Measurements from ENCODE around the gene KIF1A. TPM values are rescaled to one million over a fixed set of nuclear protein-coding genes. Genes with fewer than 3 reads are reported as not detected.

KIF1A gene
- total and polyA plus RNA-seq, 2 of the 8 experiments (the other 6 are each of a cell fraction or from before 2014, with no cell fraction given): 61.3 to 281 TPM

DNA sequence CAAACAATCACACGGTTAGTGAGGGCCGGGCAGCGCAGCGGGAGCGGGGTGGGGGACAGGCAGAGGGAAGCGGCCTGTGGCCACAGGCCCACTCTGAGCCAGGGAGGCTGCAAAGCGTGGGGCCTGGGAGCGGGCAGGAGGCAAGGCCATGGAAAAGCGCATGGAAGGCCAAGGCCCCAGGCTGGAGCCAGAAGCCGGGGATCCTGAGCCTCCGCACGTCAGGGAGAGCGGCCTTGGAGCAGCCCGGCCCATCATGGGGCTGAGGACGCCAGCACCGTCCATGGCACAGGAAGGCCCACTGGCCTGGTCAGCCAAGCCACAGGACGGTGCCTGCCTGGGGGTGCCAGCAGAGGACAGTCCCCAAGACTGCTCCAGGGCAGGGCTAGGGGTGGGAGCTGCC, 85.3 kb downstream of the KIF1A start:
- peaks cover 7 to 17% of the 10 kb centered on the region in 2 experiments for H4K20me1 ChIP-seq (replicated peaks in 1 of 2; ENCODE audit: control insufficient read depth in 1 of 2, insufficient read depth in 2 of 2, low read length in 2 of 2)
- no peak overlapping the region for H3K4ac ChIP-seq (replicated peaks; ENCODE audit: insufficient read length, low read depth, low read length)
- CTCF ChIA-PET (ENCODE audit: partially characterized antibody): no interaction called here
- H2BK120ac ChIP-seq (replicated peaks; ENCODE audit: low read depth, low read length): no peak overlapping the region
- POLR2A ChIA-PET (ENCODE audit: partially characterized antibody): interaction anchor here (1.1 to 2.3 kb wide), 2 partner anchors 13 to 15 kb away, joined by 4 to 11 read pairs; no protein-coding TSS in a partner anchor
- H4K8ac ChIP-seq (ENCODE audit: extremely low read depth, insufficient read depth, low read length): no peak overlapping the region
- H4K5ac ChIP-seq (ENCODE audit: insufficient read length, low read depth, low read length): no peak overlapping the region
- no peak overlapping the region for H3K23ac ChIP-seq (ENCODE audit: insufficient read length)
- H3K27ac ChIP-seq (ENCODE audit: low read depth, low read length): no peak overlapping the region
- no peak overlapping the region for H2AFZ ChIP-seq (ENCODE audit: low read length)
- peaks cover 3% of the 10 kb centered on the region; the same call in 1 of the 2 replicates for H3K79me1 ChIP-seq (ENCODE audit: low read depth, low read length)
- DNase-seq (ENCODE audit: low read depth in 1 of 2, low spot score in 2 of 2): no peak
- H3K14ac ChIP-seq (ENCODE audit: insufficient read length): no peak overlapping the region
- H3K4me1 ChIP-seq (replicated peaks in 1 of 4; ENCODE audit: control insufficient read depth in 3 of 4, insufficient read depth in 4 of 4, low read length in 3 of 4): no peaks in the 10 kb centered on the region; a peak in 1 of 7 replicates
- H3K9ac ChIP-seq (replicated peaks in 1 of 4; ENCODE audit: extremely low read depth in 1 of 4, low read depth in 3 of 4, low read length in 3 of 4): no peak overlapping the region
- TF ChIP-seq CREB1 (IDR thresholded peaks at IDR 0.05) (no peak), SIN3A (conservative IDR thresholded peaks at IDR 0.05 in 1 of 2, IDR thresholded peaks at IDR 0.05 in 1 of 2; ENCODE audit: low read depth in 1 of 2, low read length in 2 of 2) (no peak), TBP (IDR thresholded peaks at IDR 0.05; ENCODE audit: low read depth, low read length) (no peak), SIRT6 (IDR thresholded peaks at IDR 0.05; ENCODE audit: low read length) (no peak)
- TF ChIP-seq, protein P1, sequence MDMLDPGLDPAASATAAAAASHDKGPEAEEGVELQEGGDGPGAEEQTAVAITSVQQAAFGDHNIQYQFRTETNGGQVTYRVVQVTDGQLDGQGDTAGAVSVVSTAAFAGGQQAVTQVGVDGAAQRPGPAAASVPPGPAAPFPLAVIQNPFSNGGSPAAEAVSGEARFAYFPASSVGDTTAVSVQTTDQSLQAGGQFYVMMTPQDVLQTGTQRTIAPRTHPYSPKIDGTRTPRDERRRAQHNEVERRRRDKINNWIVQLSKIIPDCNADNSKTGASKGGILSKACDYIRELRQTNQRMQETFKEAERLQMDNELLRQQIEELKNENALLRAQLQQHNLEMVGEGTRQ (IDR thresholded peaks at IDR 0.05; ENCODE audit: low read length): no peak
- H3K9me3 ChIP-seq (ENCODE audit: insufficient read depth in 2 of 2, low read depth in 1 of 2, low read length in 1 of 2): no peaks in the 10 kb centered on the region
- no peak overlapping the region for H2BK12ac ChIP-seq (ENCODE audit: low read depth, low read length)
- no peaks in the 10 kb centered on the region for H3K27me3 ChIP-seq (replicated peaks in 1 of 4; ENCODE audit: control insufficient read depth in 3 of 4, extremely low read depth in 1 of 4, insufficient read depth in 3 of 4, low read length in 3 of 4)
- WGBS, 2 experiments (ENCODE audit: extremely low coverage in 1 of 2, insufficient coverage in 1 of 2, insufficient read length in 1 of 2, insufficient replicate concordance in 2 of 2, low coverage in 1 of 2, low lambda C conversion rate in 2 of 2, missing lambda C conversion rate in 1 of 2): 92% methylated on average over 15 of the region's 17 CpGs; no CpG with 5 or more reads in 1 of the 2 experiments
- no peak overlapping the region for H2BK5ac ChIP-seq (ENCODE audit: low read depth, low read length)
- no peak for FAIRE-seq
- H2BK15ac ChIP-seq (ENCODE audit: low read length): no peak overlapping the region
- H4K91ac ChIP-seq (replicated peaks; ENCODE audit: insufficient read length, low read length): no peak overlapping the region
- peaks cover 22 to 69% (median 48%) of the 10 kb centered on the region in 4 experiments for H3K36me3 ChIP-seq (ENCODE audit: control insufficient read depth in 2 of 4, insufficient read depth in 4 of 4, low read length in 3 of 4)
- no peak overlapping the region for H2BK20ac ChIP-seq (ENCODE audit: low read length)
- H3K4me2 ChIP-seq (ENCODE audit: insufficient read depth in 1 of 2, low read depth in 2 of 2, low read length in 2 of 2): no peak overlapping the region
- no peak overlapping the region for H3K18ac ChIP-seq (ENCODE audit: extremely low read depth, low read length)
- no peak overlapping the region for H3K56ac ChIP-seq (replicated peaks; ENCODE audit: insufficient read length, low read depth, low read length)
- H2AK5ac ChIP-seq (ENCODE audit: low read depth, low read length): no peak overlapping the region
- H3K23me2 ChIP-seq (ENCODE audit: low read depth, low read length): peaks cover 4% of the 10 kb centered on the region; the same call in 1 of the 2 replicates
- no peak overlapping the region for H3K4me3 ChIP-seq (ENCODE audit: extremely low read depth in 1 of 4, insufficient read depth in 2 of 4, low read depth in 3 of 4, low read length in 4 of 4)
- H3K79me2 ChIP-seq (ENCODE audit: control insufficient read depth in 1 of 2, insufficient read depth in 2 of 2, low read length in 2 of 2): no peaks in the 10 kb centered on the region
